ENCODE data around the gene TMEM80.

TMEM80 gene

DNA sequence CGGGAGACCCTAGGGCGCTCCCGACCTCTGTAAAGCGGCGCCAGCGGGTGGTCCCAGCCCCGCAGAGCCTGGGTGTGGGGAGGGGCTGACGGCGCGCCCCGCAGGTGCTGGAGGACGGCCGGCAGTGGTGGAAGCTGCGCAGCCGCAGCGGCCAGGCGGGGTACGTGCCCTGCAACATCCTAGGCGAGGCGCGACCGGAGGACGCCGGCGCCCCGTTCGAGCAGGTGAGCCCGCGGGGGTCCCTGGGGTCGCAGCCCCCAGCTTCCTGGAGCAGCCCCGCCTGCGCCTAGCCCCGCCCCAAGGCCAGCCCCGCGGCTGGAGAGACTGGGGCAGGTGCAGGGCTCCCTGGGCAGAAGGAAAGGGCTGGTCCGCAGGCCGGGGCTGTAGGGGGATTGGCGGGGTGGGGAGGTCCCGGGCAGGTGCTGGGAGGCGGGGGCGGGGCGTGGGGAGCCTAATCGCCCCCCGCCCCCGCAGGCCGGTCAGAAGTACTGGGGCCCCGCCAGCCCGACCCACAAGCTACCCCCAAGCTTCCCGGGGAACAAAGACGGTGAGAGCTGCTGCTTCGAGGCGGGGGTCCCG is 30.1 kb downstream of the TMEM80 start:
- H3K4me1 ChIP-seq (ENCODE audit: insufficient read depth, low read length, poor library complexity, severe bottlenecking) = peaks cover 3% of the 10 kb centered on the region
- H3K4me2 ChIP-seq (ENCODE audit: low read depth, low read length, poor library complexity, severe bottlenecking) = no peak overlapping the region
- no peaks in the 10 kb centered on the region for H3K9me2 ChIP-seq (replicated peaks; ENCODE audit: low read depth, low read length)
- H2AFZ ChIP-seq (ENCODE audit: low read length) = no peak overlapping the region
- H3K4me3 ChIP-seq (ENCODE audit: low read length, poor library complexity, severe bottlenecking) = no peak overlapping the region
- H3K9me3 ChIP-seq (ENCODE audit: insufficient read depth, low read depth, low read length) = no peaks in the 10 kb centered on the region
- no peaks in the 10 kb centered on the region for H3F3A ChIP-seq (ENCODE audit: low read depth)
- no peaks in the 10 kb centered on the region for H3K79me2 ChIP-seq (ENCODE audit: insufficient read depth, low read length)
- H3K27me3 ChIP-seq (ENCODE audit: insufficient read depth, low read length, poor library complexity, severe bottlenecking) = no peaks in the 10 kb centered on the region
- H3K9ac ChIP-seq (ENCODE audit: low read depth, low read length, poor library complexity, severe bottlenecking) = no peak overlapping the region
- no peaks in the 10 kb centered on the region for H4K20me1 ChIP-seq (ENCODE audit: insufficient read depth, low read length, poor library complexity, severe bottlenecking)
- no peaks in the 10 kb centered on the region for H3K36me3 ChIP-seq (ENCODE audit: insufficient read depth, low read length)
- TF ChIP-seq, protein P1, sequence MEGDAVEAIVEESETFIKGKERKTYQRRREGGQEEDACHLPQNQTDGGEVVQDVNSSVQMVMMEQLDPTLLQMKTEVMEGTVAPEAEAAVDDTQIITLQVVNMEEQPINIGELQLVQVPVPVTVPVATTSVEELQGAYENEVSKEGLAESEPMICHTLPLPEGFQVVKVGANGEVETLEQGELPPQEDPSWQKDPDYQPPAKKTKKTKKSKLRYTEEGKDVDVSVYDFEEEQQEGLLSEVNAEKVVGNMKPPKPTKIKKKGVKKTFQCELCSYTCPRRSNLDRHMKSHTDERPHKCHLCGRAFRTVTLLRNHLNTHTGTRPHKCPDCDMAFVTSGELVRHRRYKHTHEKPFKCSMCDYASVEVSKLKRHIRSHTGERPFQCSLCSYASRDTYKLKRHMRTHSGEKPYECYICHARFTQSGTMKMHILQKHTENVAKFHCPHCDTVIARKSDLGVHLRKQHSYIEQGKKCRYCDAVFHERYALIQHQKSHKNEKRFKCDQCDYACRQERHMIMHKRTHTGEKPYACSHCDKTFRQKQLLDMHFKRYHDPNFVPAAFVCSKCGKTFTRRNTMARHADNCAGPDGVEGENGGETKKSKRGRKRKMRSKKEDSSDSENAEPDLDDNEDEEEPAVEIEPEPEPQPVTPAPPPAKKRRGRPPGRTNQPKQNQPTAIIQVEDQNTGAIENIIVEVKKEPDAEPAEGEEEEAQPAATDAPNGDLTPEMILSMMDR (conservative IDR thresholded peaks at IDR 0.05; ENCODE audit: low read length) = no peak
- TF ChIP-seq EZH2phosphoT487 (IDR thresholded peaks at IDR 0.05; ENCODE audit: borderline replicate concordance) = no peak

DNA sequence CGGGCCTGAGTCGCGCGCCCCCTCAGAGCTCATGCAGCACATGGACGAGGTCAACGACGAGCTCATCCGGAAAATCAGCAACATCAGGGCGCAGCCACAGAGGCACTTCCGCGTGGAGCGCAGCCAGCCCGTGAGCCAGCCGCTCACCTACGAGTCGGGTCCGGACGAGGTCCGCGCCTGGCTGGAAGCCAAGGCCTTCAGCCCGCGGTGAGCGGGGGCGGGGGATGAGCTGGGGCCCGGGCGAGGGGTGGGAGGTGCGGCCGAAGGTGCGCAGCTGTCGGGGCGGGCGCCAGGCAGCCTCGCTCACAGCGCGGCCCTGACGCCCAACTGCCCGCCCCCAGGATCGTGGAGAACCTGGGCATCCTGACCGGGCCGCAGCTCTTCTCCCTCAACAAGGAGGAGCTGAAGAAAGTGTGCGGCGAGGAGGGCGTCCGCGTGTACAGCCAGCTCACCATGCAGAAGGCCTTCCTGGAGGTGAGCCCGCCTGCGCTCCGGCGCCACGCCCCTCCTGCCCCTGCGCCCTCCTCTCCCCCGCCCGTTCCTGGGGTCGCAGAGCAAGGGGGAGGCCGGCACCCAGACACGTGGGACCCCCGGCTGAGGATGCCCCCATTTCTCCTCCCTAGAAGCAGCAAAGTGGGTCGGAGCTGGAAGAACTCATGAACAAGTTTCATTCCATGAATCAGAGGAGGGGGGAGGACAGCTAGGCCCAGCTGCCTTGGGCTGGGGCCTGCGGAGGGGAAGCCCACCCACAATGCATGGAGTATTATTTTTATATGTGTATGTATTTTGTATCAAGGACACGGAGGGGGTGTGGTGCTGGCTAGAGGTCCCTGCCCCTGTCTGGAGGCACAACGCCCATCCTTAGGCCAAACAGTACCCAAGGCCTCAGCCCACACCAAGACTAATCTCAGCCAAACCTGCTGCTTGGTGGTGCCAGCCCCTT is 30.9 kb downstream of the TMEM80 start:
- Histone ChIP-seq H3F3A (ENCODE audit: low read depth) (no peaks in the 10 kb centered on the region), H3K4me2 (ENCODE audit: low read depth, low read length, poor library complexity, severe bottlenecking) (no peak overlapping the region), H3K4me1 (ENCODE audit: insufficient read depth, low read length, poor library complexity, severe bottlenecking) (peaks cover 3% of the 10 kb centered on the region), H3K27me3 (ENCODE audit: insufficient read depth, low read length, poor library complexity, severe bottlenecking) (no peaks in the 10 kb centered on the region), H2AFZ (ENCODE audit: low read length) (no peak overlapping the region), H3K9ac (ENCODE audit: low read depth, low read length, poor library complexity, severe bottlenecking) (no peak overlapping the region), H3K9me3 (ENCODE audit: insufficient read depth, low read depth, low read length) (no peaks in the 10 kb centered on the region), H3K4me3 (ENCODE audit: low read length, poor library complexity, severe bottlenecking) (no peak overlapping the region), H3K79me2 (ENCODE audit: insufficient read depth, low read length) (no peaks in the 10 kb centered on the region), H3K9me2 (replicated peaks; ENCODE audit: low read depth, low read length) (no peaks in the 10 kb centered on the region), H3K36me3 (ENCODE audit: insufficient read depth, low read length) (no peaks in the 10 kb centered on the region), H4K20me1 (ENCODE audit: insufficient read depth, low read length, poor library complexity, severe bottlenecking) (no peaks in the 10 kb centered on the region)
- no peak for TF ChIP-seq EZH2phosphoT487 (IDR thresholded peaks at IDR 0.05; ENCODE audit: borderline replicate concordance)
- TF ChIP-seq, protein P1 (conservative IDR thresholded peaks at IDR 0.05; ENCODE audit: low read length) = no peak

DNA sequence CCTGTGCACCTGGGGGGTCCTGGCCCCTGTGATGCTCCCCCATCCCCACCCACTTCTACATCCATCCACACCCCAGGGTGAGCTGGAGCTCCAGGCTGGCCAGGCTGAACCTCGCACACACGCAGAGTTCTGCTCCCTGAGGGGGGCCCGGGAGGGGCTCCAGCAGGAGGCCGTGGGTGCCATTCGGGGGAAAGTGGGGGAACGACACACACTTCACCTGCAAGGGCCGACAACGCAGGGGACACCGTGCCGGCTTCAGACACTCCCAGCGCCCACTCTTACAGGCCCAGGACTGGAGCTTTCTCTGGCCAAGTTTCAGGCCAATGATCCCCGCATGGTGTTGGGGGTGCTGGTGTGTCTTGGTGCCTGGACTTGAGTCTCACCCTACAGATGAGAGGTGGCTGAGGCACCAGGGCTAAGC is 31.7 kb downstream of the TMEM80 start:
- no peaks in the 10 kb centered on the region for H4K20me1 ChIP-seq (ENCODE audit: insufficient read depth, low read length, poor library complexity, severe bottlenecking)
- no peaks in the 10 kb centered on the region for H3K9me2 ChIP-seq (replicated peaks; ENCODE audit: low read depth, low read length)
- no peaks in the 10 kb centered on the region for H3K79me2 ChIP-seq (ENCODE audit: insufficient read depth, low read length)
- H3F3A ChIP-seq (ENCODE audit: low read depth) = no peaks in the 10 kb centered on the region
- TF ChIP-seq EZH2phosphoT487 (IDR thresholded peaks at IDR 0.05; ENCODE audit: borderline replicate concordance) = no peak
- TF ChIP-seq, protein P1 (conservative IDR thresholded peaks at IDR 0.05; ENCODE audit: low read length) = no peak
- H3K4me1 ChIP-seq (ENCODE audit: insufficient read depth, low read length, poor library complexity, severe bottlenecking) = peaks cover 3% of the 10 kb centered on the region
- no peaks in the 10 kb centered on the region for H3K9me3 ChIP-seq (ENCODE audit: insufficient read depth, low read depth, low read length)
- no peaks in the 10 kb centered on the region for H3K36me3 ChIP-seq (ENCODE audit: insufficient read depth, low read length)
- no peak overlapping the region for H3K4me2 ChIP-seq (ENCODE audit: low read depth, low read length, poor library complexity, severe bottlenecking)
- no peak overlapping the region for H3K4me3 ChIP-seq (ENCODE audit: low read length, poor library complexity, severe bottlenecking)
- H3K27me3 ChIP-seq (ENCODE audit: insufficient read depth, low read length, poor library complexity, severe bottlenecking) = no peaks in the 10 kb centered on the region
- no peak overlapping the region for H3K9ac ChIP-seq (ENCODE audit: low read depth, low read length, poor library complexity, severe bottlenecking)
- no peak overlapping the region for H2AFZ ChIP-seq (ENCODE audit: low read length)
